HEK293 (cell line): ENCODE measurements around the gene C6orf47.

Experiments
- KLF1 ChIP-seq: fragments of 450-650 bp; formaldehyde crosslinking; IDR thresholded peaks from 2 replicates; pipeline ENCODE4 v1.5.1; 2016; ENCODE audit warnings: missing biosample characterization, missing genetic modification characterization
- KLF8 ChIP-seq: fragments of 450-650 bp; formaldehyde crosslinking; IDR thresholded peaks from 2 replicates; pipeline ENCODE4 v1.5.1; 2016; ENCODE audit warnings: missing biosample characterization, missing genetic modification characterization
- SCRT1 ChIP-seq: fragments of 450-650 bp; formaldehyde crosslinking; IDR thresholded peaks from 2 replicates; pipeline ENCODE4 v1.5.1; 2016; ENCODE audit warnings: missing biosample characterization, missing genetic modification characterization, borderline replicate concordance
- SETDB1 ChIP-seq: IDR thresholded peaks from one replicate; pipeline ENCODE4 v1.6.1; 2017; ENCODE audit warnings: mild to moderate bottlenecking, low read length, moderate library complexity, mixed read lengths; ENCODE audit not compliant: insufficient read length
- ZFP69B ChIP-seq: fragments of 450-650 bp; formaldehyde crosslinking; IDR thresholded peaks from 2 replicates; pipeline ENCODE4 v1.5.1; 2016; ENCODE audit warnings: missing biosample characterization, missing genetic modification characterization
- ZIC2 ChIP-seq: fragments of 450-650 bp; formaldehyde crosslinking; IDR thresholded peaks from 2 replicates; pipeline ENCODE4 v1.5.1; 2016; ENCODE audit warnings: missing biosample characterization, missing genetic modification characterization
- ZNF202 ChIP-seq: fragments of 450-650 bp; formaldehyde crosslinking; IDR thresholded peaks from 2 replicates; pipeline ENCODE4 v1.5.1; 2016; ENCODE audit warnings: missing biosample characterization, missing genetic modification characterization, borderline replicate concordance
- ZNF223 ChIP-seq: fragments of 450-650 bp; formaldehyde crosslinking; IDR thresholded peaks from 2 replicates; pipeline ENCODE4 v1.5.1; 2016; ENCODE audit warnings: missing biosample characterization, missing genetic modification characterization
- ZNF274 ChIP-seq, 2 experiments: fragments of 200-500 bp in 1 of 2; fragments of 450-650 bp in 1 of 2; sonication (Bioruptor generic) in 1 of 2; formaldehyde crosslinking in 1 of 2; IDR thresholded peaks; 2 replicates each; pipeline versions ENCODE4 v1.5.1 to v1.6.1; 2014 to 2016; ENCODE audit warnings: borderline replicate concordance in 1 of 2, inconsistent platforms in 1 of 2, low read length in 1 of 2, missing biosample characterization in 1 of 2, missing genetic modification characterization in 1 of 2
- ZNF350 ChIP-seq: fragments of 450-650 bp; formaldehyde crosslinking; IDR thresholded peaks from 2 replicates; pipeline ENCODE4 v1.5.0; 2017; ENCODE audit warnings: missing biosample characterization, mild to moderate bottlenecking, missing genetic modification characterization
- ZNF391 ChIP-seq: fragments of 450-650 bp; formaldehyde crosslinking; IDR thresholded peaks from 2 replicates; pipeline ENCODE4 v1.5.1; 2016; ENCODE audit warnings: low read depth, missing biosample characterization, missing genetic modification characterization, borderline replicate concordance
- ZNF514 ChIP-seq: fragments of 450-650 bp; formaldehyde crosslinking; IDR thresholded peaks from 2 replicates; pipeline ENCODE4 v1.5.1; 2016; ENCODE audit warnings: missing biosample characterization, missing genetic modification characterization
- ZNF548 ChIP-seq: fragments of 450-650 bp; formaldehyde crosslinking; IDR thresholded peaks from 2 replicates; pipeline ENCODE4 v1.5.1; 2016; ENCODE audit warnings: missing biosample characterization, missing genetic modification characterization
- ZNF664 ChIP-seq: fragments of 450-650 bp; formaldehyde crosslinking; IDR thresholded peaks from 2 replicates; pipeline ENCODE4 v1.5.1; 2016; ENCODE audit warnings: missing biosample characterization, missing genetic modification characterization
- TF ChIP-seq, protein P1 (sequence below): fragments of 450-650 bp; formaldehyde crosslinking; IDR thresholded peaks from 2 replicates; pipeline ENCODE4; 2016; ENCODE audit warnings: missing biosample characterization, missing genetic modification characterization
- TF ChIP-seq, protein P2 (sequence below): fragments of 450-650 bp; formaldehyde crosslinking; IDR thresholded peaks from 2 replicates; pipeline ENCODE4 v1.5.1; 2016; ENCODE audit warnings: missing biosample characterization, missing genetic modification characterization
- TF ChIP-seq, protein P3 (sequence below): fragments of 450-650 bp; formaldehyde crosslinking; IDR thresholded peaks from 2 replicates; pipeline ENCODE4 v1.5.1; 2016; ENCODE audit warnings: missing biosample characterization, missing genetic modification characterization
- TF ChIP-seq, protein P4 (sequence below): fragments of 450-650 bp; formaldehyde crosslinking; IDR thresholded peaks from 2 replicates; pipeline ENCODE4 v1.5.1; 2017; ENCODE audit warnings: missing biosample characterization, mild to moderate bottlenecking, missing genetic modification characterization, moderate library complexity
- TF ChIP-seq, protein P5 (sequence below): fragments of 450-650 bp; formaldehyde crosslinking; IDR thresholded peaks from 2 replicates; pipeline ENCODE4 v1.5.1; 2016; ENCODE audit warnings: missing biosample characterization, missing genetic modification characterization
- TF ChIP-seq, protein P6 (sequence below): fragments of 450-650 bp; formaldehyde crosslinking; conservative IDR thresholded peaks from 2 replicates; pipeline ENCODE4 v1.5.1; 2016; ENCODE audit warnings: low read depth, missing biosample characterization, missing genetic modification characterization
- TF ChIP-seq, protein P7 (sequence below): fragments of 450-650 bp; formaldehyde crosslinking; IDR thresholded peaks from 2 replicates; pipeline ENCODE4 v1.5.1; 2016; ENCODE audit warnings: missing biosample characterization, missing genetic modification characterization
- TF ChIP-seq, protein P8 (sequence below): fragments of 450-650 bp; IDR thresholded peaks from 2 replicates; pipeline ENCODE4 v1.5.1; 2018; ENCODE audit warnings: missing biosample characterization, missing genetic modification characterization

The C6orf47 gene

DNA sequence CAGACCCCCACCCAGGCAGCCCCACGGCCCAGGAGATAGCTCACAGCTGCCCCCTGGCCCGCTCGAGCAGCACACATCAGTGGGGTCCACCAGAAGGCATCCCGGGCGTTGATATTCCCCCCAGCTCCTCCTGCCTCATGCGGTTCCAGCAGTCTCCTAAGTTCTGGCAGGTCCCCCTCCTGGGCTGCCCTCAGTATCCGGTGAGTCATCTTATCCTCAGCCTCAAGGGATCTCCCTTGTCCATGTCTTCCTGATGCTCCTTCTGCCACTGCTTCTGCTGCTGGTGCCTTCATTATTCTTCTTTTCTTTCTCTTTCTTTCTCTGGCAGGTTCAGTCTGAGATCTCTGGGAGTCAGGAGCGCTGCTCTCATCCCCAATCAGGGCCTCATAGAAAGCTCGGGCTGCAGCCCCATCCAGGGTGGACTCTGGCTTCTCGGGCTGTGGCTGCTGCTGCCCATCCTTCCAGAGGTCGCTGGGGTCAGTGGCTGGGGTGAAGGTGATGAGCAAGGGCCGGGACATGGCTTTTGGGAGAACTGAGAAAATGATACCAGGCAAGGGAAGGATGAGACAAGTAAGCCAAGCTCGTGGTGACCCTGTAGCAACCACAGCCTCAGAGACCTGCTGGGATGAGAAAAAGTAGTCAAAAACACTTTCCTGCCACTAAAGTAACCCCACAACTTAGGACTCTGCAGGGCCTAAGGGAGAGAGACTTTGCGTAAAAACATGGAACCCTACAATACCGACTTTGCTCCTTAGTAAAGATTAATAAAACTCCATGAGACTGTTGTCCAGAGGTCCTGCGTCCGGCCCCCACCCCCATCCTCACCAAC, 3.6 kb upstream of the C6orf47 start (continued):
- TF ChIP-seq KLF1 (no peak), ZNF664 (no peak), ZFP69B (tag by site-specific recombination) (peak; percentile 77), ZNF202 (tag by site-specific recombination) (no peak), KLF8 (peak; percentile 13; the same call in 1 of the 2 replicates), ZNF223 (tag by site-specific recombination) (no peak), ZNF350 (tag by site-specific recombination) (no peak), ZNF548 (no peak), SCRT1 (tag by site-specific recombination) (no peak), ZIC2 (tag by site-specific recombination) (peak; percentile 34; the same call in 1 of the 2 replicates), ZNF514 (tag by site-specific recombination) (no peak), ZNF391 (no peak), ZNF274 (IDR thresholded peaks at IDR 0.05; ENCODE audit: low read length) (no peak), ZNF274 (tag by site-specific recombination; IDR thresholded peaks at IDR 0.05; ENCODE audit: borderline replicate concordance) (no peak), SETDB1 (no peak)
- TF ChIP-seq, protein P1, sequence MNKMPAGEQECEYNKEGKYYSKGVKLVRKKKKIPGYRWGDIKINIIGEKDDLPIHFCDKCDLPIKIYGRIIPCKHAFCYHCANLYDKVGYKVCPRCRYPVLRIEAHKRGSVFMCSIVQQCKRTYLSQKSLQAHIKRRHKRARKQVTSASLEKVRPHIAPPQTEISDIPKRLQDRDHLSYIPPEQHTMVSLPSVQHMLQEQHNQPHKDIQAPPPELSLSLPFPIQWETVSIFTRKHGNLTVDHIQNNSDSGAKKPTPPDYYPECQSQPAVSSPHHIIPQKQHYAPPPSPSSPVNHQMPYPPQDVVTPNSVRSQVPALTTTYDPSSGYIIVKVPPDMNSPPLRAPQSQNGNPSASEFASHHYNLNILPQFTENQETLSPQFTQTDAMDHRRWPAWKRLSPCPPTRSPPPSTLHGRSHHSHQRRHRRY (tag by site-specific recombination) = no peak
- TF ChIP-seq, protein P2, sequence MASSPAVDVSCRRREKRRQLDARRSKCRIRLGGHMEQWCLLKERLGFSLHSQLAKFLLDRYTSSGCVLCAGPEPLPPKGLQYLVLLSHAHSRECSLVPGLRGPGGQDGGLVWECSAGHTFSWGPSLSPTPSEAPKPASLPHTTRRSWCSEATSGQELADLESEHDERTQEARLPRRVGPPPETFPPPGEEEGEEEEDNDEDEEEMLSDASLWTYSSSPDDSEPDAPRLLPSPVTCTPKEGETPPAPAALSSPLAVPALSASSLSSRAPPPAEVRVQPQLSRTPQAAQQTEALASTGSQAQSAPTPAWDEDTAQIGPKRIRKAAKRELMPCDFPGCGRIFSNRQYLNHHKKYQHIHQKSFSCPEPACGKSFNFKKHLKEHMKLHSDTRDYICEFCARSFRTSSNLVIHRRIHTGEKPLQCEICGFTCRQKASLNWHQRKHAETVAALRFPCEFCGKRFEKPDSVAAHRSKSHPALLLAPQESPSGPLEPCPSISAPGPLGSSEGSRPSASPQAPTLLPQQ (tag by site-specific recombination) = peak; percentile 89
- TF ChIP-seq, protein P3, sequence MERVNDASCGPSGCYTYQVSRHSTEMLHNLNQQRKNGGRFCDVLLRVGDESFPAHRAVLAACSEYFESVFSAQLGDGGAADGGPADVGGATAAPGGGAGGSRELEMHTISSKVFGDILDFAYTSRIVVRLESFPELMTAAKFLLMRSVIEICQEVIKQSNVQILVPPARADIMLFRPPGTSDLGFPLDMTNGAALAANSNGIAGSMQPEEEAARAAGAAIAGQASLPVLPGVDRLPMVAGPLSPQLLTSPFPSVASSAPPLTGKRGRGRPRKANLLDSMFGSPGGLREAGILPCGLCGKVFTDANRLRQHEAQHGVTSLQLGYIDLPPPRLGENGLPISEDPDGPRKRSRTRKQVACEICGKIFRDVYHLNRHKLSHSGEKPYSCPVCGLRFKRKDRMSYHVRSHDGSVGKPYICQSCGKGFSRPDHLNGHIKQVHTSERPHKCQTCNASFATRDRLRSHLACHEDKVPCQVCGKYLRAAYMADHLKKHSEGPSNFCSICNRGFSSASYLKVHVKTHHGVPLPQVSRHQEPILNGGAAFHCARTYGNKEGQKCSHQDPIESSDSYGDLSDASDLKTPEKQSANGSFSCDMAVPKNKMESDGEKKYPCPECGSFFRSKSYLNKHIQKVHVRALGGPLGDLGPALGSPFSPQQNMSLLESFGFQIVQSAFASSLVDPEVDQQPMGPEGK (tag by site-specific recombination) = peak; percentile 47; the same call in 1 of the 2 replicates
- TF ChIP-seq, protein P4, sequence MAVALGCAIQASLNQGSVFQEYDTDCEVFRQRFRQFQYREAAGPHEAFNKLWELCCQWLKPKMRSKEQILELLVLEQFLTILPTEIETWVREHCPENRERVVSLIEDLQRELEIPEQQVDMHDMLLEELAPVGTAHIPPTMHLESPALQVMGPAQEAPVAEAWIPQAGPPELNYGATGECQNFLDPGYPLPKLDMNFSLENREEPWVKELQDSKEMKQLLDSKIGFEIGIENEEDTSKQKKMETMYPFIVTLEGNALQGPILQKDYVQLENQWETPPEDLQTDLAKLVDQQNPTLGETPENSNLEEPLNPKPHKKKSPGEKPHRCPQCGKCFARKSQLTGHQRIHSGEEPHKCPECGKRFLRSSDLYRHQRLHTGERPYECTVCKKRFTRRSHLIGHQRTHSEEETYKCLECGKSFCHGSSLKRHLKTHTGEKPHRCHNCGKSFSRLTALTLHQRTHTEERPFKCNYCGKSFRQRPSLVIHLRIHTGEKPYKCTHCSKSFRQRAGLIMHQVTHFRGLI (tag by site-specific recombination) = no peak
- TF ChIP-seq, protein P5, sequence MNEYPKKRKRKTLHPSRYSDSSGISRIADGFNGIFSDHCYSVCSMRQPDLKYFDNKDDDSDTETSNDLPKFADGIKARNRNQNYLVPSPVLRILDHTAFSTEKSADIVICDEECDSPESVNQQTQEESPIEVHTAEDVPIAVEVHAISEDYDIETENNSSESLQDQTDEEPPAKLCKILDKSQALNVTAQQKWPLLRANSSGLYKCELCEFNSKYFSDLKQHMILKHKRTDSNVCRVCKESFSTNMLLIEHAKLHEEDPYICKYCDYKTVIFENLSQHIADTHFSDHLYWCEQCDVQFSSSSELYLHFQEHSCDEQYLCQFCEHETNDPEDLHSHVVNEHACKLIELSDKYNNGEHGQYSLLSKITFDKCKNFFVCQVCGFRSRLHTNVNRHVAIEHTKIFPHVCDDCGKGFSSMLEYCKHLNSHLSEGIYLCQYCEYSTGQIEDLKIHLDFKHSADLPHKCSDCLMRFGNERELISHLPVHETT (tag by site-specific recombination) = no peak; the same call in 1 of the 2 replicates
- TF ChIP-seq, protein P6, sequence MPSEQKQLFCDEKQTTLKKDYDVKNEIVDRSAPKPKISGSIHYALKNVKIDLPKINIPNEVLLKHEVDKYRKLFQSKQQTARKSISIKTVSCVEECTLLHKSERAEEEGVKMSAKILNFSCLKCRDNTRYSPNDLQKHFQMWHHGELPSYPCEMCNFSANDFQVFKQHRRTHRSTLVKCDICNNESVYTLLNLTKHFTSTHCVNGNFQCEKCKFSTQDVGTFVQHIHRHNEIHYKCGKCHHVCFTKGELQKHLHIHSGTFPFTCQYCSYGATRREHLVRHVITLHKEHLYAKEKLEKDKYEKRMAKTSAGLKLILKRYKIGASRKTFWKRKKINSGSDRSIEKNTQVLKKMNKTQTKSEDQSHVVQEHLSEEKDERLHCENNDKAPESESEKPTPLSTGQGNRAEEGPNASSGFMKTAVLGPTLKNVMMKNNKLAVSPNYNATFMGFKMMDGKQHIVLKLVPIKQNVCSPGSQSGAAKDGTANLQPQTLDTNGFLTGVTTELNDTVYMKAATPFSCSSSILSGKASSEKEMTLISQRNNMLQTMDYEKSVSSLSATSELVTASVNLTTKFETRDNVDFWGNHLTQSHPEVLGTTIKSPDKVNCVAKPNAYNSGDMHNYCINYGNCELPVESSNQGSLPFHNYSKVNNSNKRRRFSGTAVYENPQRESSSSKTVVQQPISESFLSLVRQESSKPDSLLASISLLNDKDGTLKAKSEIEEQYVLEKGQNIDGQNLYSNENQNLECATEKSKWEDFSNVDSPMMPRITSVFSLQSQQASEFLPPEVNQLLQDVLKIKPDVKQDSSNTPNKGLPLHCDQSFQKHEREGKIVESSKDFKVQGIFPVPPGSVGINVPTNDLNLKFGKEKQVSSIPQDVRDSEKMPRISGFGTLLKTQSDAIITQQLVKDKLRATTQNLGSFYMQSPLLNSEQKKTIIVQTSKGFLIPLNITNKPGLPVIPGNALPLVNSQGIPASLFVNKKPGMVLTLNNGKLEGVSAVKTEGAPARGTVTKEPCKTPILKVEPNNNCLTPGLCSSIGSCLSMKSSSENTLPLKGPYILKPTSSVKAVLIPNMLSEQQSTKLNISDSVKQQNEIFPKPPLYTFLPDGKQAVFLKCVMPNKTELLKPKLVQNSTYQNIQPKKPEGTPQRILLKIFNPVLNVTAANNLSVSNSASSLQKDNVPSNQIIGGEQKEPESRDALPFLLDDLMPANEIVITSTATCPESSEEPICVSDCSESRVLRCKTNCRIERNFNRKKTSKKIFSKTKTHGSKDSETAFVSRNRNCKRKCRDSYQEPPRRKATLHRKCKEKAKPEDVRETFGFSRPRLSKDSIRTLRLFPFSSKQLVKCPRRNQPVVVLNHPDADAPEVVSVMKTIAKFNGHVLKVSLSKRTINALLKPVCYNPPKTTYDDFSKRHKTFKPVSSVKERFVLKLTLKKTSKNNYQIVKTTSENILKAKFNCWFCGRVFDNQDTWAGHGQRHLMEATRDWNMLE (tag by site-specific recombination) = no peak
- TF ChIP-seq, protein P7, sequence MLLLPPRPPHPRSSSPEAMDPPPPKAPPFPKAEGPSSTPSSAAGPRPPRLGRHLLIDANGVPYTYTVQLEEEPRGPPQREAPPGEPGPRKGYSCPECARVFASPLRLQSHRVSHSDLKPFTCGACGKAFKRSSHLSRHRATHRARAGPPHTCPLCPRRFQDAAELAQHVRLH = no peak
- TF ChIP-seq, protein P8, sequence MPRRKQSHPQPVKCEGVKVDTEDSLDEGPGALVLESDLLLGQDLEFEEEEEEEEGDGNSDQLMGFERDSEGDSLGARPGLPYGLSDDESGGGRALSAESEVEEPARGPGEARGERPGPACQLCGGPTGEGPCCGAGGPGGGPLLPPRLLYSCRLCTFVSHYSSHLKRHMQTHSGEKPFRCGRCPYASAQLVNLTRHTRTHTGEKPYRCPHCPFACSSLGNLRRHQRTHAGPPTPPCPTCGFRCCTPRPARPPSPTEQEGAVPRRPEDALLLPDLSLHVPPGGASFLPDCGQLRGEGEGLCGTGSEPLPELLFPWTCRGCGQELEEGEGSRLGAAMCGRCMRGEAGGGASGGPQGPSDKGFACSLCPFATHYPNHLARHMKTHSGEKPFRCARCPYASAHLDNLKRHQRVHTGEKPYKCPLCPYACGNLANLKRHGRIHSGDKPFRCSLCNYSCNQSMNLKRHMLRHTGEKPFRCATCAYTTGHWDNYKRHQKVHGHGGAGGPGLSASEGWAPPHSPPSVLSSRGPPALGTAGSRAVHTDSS = no peak
